DND-41 (cell line): Measurements from ENCODE around the gene MICU2.

Experiments
- EZH2 ChIP-seq: IDR thresholded peaks from 3 replicates; pipeline ENCODE4 v1.6.1; 2012; ENCODE audit warnings: borderline replicate concordance, low read depth, mild to moderate bottlenecking, moderate library complexity, low read length, inconsistent platforms; ENCODE audit not compliant: severe bottlenecking
- TF ChIP-seq, protein P1 (sequence below): IDR thresholded peaks from 2 replicates; pipeline ENCODE4 v1.5.1; 2012; ENCODE audit warnings: borderline replicate concordance, low read length, moderate library complexity, mild to moderate bottlenecking; ENCODE audit not compliant: poor library complexity, severe bottlenecking; ENCODE audit errors: extremely low read depth

DNA sequence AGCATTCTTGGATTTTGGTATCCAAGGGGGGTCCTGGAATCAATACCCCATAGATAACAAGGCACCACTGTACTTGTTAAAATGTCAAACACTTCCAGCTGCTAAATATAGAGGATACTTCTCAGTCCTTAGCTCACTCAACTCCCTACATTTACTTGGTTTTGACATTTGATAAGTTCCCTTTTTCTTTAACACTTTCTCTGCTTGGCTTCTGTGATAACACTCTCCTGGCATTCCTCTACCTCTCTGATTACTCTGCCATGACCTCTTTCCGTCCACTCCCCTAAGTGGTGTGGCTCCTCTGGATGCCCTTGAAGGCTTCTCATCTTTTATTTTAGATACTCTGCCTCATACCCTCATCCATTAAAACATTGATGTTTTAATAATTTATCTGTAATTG lies 65.2 kb downstream of the MICU2 start:
- TF ChIP-seq, protein P1, sequence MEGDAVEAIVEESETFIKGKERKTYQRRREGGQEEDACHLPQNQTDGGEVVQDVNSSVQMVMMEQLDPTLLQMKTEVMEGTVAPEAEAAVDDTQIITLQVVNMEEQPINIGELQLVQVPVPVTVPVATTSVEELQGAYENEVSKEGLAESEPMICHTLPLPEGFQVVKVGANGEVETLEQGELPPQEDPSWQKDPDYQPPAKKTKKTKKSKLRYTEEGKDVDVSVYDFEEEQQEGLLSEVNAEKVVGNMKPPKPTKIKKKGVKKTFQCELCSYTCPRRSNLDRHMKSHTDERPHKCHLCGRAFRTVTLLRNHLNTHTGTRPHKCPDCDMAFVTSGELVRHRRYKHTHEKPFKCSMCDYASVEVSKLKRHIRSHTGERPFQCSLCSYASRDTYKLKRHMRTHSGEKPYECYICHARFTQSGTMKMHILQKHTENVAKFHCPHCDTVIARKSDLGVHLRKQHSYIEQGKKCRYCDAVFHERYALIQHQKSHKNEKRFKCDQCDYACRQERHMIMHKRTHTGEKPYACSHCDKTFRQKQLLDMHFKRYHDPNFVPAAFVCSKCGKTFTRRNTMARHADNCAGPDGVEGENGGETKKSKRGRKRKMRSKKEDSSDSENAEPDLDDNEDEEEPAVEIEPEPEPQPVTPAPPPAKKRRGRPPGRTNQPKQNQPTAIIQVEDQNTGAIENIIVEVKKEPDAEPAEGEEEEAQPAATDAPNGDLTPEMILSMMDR, result no peak
- no peak for TF ChIP-seq EZH2
